ENCODE measurements around the gene ALDH1A2.

ALDH1A2 gene

DNA sequence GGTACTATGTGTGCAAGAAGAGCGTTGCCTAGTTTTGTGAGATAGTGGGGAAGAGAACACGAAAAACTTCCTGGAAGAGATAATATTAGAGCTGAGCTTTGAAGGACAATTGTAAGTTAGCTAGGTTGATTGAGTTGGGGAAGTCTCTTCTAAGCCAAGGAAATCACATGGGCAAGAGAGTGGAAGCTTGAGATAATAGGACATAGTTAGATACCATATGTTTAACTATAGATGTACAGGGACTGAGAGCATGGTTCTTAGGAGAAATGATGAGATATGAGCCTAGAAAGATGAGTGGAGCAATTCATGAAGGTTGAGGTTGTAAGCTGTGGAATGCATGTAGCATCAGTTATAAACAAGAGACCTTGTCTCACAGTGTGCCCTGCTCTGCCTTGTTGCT lies 42.6 kb upstream of the ALDH1A2 start:
- DNase-seq (ENCODE audit: extremely low spot score), result no peak
- ChIA-PET POLR2A (no interaction called here), CTCF (interaction anchor here (0.8 kb wide), 1 partner anchor 8 kb away, joined by 3 read pairs; no protein-coding TSS in a partner anchor)
- no peak for TF ChIP-seq CTCF (IDR thresholded peaks at IDR 0.05; ENCODE audit: control extremely low read depth, extremely low read depth, low read depth, missing control alignments)

GRCh38 chr15:58103482-58103881 lies 38.0 kb upstream of the ALDH1A2 start:
- POLR2A ChIA-PET, result no interaction called here
- DNase-seq (ENCODE audit: extremely low spot score), result no peak

GRCh38 chr15:58096529-58097084 lies 31.1 kb upstream of the ALDH1A2 start:
- CTCF ChIA-PET, result no interaction called here
- no peak for DNase-seq (ENCODE audit: extremely low spot score)

More at GRCh38 chr15:58103482-58103881, 38.0 kb upstream of the ALDH1A2 start:
- CTCF ChIA-PET, result no interaction called here
- TF ChIP-seq CTCF (IDR thresholded peaks at IDR 0.05; ENCODE audit: control extremely low read depth, extremely low read depth, low read depth, missing control alignments), result no peak

GRCh38 chr15:58095415-58095814 lies 29.9 kb upstream of the ALDH1A2 start:
- DNase-seq (ENCODE audit: extremely low spot score), result no peak
- CTCF ChIA-PET, result no interaction called here

More at GRCh38 chr15:58096529-58097084, 31.1 kb upstream of the ALDH1A2 start:
- TF ChIP-seq CTCF (IDR thresholded peaks at IDR 0.05; ENCODE audit: control extremely low read depth, extremely low read depth, low read depth, missing control alignments), result no peak
- POLR2A ChIA-PET, result no interaction called here

DNA sequence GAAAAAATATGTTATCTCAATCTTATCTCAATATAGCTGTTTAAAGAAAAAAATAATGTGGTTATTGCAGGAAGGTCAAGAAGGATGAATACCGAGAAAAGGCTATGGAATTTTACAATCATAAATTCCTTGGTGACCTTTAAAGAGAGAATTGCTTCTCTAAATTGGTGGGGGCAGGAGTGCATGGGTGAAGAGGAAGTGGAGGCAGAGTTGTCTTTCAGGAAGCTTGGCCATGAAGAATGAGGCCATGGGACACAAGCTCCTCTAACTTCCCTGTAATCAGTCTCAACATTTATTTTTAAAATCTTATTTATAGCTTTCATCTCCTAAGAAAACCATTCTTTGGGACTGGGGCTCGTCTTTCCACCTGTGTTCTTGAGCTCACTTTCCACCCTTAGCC lies 22.4 kb upstream of the ALDH1A2 start:
- POLR2A ChIA-PET, result no interaction called here
- CTCF ChIA-PET, result interaction anchor here (1.2 to 2.2 kb wide), 2 partner anchors 15 to 17 kb away, joined by 4 to 10 read pairs; no protein-coding TSS in a partner anchor
- TF ChIP-seq CTCF (IDR thresholded peaks at IDR 0.05; ENCODE audit: control extremely low read depth, extremely low read depth, low read depth, missing control alignments), result no peak
- DNase-seq (ENCODE audit: extremely low spot score), result no peak

More at GRCh38 chr15:58095415-58095814, 29.9 kb upstream of the ALDH1A2 start:
- TF ChIP-seq CTCF (IDR thresholded peaks at IDR 0.05; ENCODE audit: control extremely low read depth, extremely low read depth, low read depth, missing control alignments), result no peak
- POLR2A ChIA-PET, result no interaction called here

DNA sequence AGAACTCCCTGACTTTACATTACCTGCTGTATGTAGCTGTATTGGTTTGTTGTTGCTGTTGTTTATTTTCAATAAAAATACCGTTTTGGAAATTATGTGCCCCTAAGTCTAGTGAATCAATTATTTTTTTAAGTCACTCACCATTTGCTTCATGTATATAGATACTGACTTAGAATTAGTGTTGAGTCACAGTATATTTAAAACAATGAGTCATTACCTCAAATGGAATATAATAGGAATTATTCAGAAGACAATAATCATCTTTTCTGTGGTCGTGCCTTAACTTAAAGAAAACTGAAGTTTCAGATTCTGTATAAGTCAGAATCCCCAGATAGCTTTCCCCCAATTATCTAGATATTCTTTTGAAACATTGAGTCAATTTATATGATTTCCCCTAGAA lies 21.0 kb upstream of the ALDH1A2 start:
- CTCF ChIA-PET, result interaction anchor here (1.5 kb wide), 1 partner anchor 16 kb away, joined by 7 read pairs; no protein-coding TSS in a partner anchor
- POLR2A ChIA-PET, result no interaction called here
- no peak for TF ChIP-seq CTCF (IDR thresholded peaks at IDR 0.05; ENCODE audit: control extremely low read depth, extremely low read depth, low read depth, missing control alignments)

More for the DNA sequence above, 21.0 kb upstream of the ALDH1A2 start:
- no peak for DNase-seq (ENCODE audit: extremely low spot score)
